Measurements from ENCODE around the gene IGSF21. TPM values are rescaled to one million over a fixed set of nuclear protein-coding genes. Genes with fewer than 3 reads are reported as not detected.

IGSF21 gene
- total RNA-seq, 1 experiment from 2014 or later: 5.2 TPM

- no peaks in the 10 kb centered on the region; a peak in 1 of 5 replicates for H3K9me3 Mint-ChIP-seq
- Histone ChIP-seq H3T11ph (ENCODE audit: low read length) (no peak overlapping the region), H3K4me2 (ENCODE audit: insufficient read depth, insufficient read length, low read length) (no peak overlapping the region), H4K91ac (ENCODE audit: insufficient read length, low read depth, low read length) (no peak overlapping the region), H2BK20ac (ENCODE audit: low read depth, low read length, poor library complexity, severe bottlenecking) (no peak overlapping the region), H4K20me1 (ENCODE audit: control insufficient read depth, insufficient read depth, insufficient read length) (no peaks in the 10 kb centered on the region), H3K18ac (ENCODE audit: insufficient read length, low read depth, low read length) (no peak overlapping the region), H3K56ac (ENCODE audit: insufficient read length, low read depth, low read length) (no peak overlapping the region), H4K5ac (ENCODE audit: insufficient read length, low read depth, low read length) (no peak overlapping the region), H3K23me2 (ENCODE audit: insufficient read length, low read depth, low read length, poor library complexity, severe bottlenecking) (no peaks in the 10 kb centered on the region), H2BK15ac (ENCODE audit: low read depth, low read length) (no peak overlapping the region), H3K23ac (ENCODE audit: insufficient read length, low read depth, low read length) (no peak overlapping the region), H2AFZ (ENCODE audit: low read length) (no peak overlapping the region), H2BK12ac (ENCODE audit: insufficient read length, low read depth, low read length) (no peak overlapping the region), H4K8ac (replicated peaks; ENCODE audit: insufficient read length, low read depth, low read length) (no peak overlapping the region), H2BK120ac (ENCODE audit: low read depth, low read length, poor library complexity, severe bottlenecking) (no peak overlapping the region), H3K4ac (ENCODE audit: low read depth, low read length) (no peak overlapping the region), H3K27ac (ENCODE audit: insufficient read length, low read depth, low read length) (no peak overlapping the region), H3K79me2 (ENCODE audit: insufficient read depth, low read length) (no peaks in the 10 kb centered on the region), H3K27me3 (ENCODE audit: insufficient read depth, low read length) (no peaks in the 10 kb centered on the region; the same call in 1 of the 2 replicates), H3K4me1 (ENCODE audit: insufficient read depth, low read length) (no peaks in the 10 kb centered on the region), H3K79me1 (ENCODE audit: insufficient read depth, low read depth, low read length, poor library complexity, severe bottlenecking) (no peaks in the 10 kb centered on the region), H2BK5ac (ENCODE audit: insufficient read length, low read length) (no peak overlapping the region), H3K9me3 (ENCODE audit: control insufficient read depth, low read depth, low read length) (no peaks in the 10 kb centered on the region), H2AK5ac (ENCODE audit: insufficient read length, low read length) (no peak overlapping the region), H3K14ac (ENCODE audit: insufficient read depth, low read length) (no peak overlapping the region), H3K9ac (ENCODE audit: extremely low read depth, insufficient read length, low read length) (no peak overlapping the region)
- H3K4me1 Mint-ChIP-seq: peaks cover 0 to 4% of the 10 kb centered on the region in 2 experiments; a peak in 3 of 4 replicates
- no peak overlapping the region for H3K27ac Mint-ChIP-seq
- H3K4me3 Mint-ChIP-seq: no peak overlapping the region
- peaks cover 46% of the 10 kb centered on the region for H3K27me3 Mint-ChIP-seq (ENCODE audit: low read depth)
- DNase-seq: no peak
- no peak for TF ChIP-seq CTCF (conservative IDR thresholded peaks at IDR 0.05)
- no peaks in the 10 kb centered on the region for H3K36me3 Mint-ChIP-seq (ENCODE audit: insufficient read depth in 1 of 3, low read depth in 3 of 3)
- whole genome bisulfite sequencing (ENCODE audit: extremely low coverage, insufficient read length, low lambda C conversion rate): no CpG with 5 or more reads among the region's 5 CpGs
These were observed 41.0 kb upstream of the IGSF21 start for GRCh38 chr1:18066576-18066975.

All from H9 (cell line).